Measurements from ENCODE around the gene SLC9A3. TPM values are rescaled to one million over a fixed set of nuclear protein-coding genes. Genes with fewer than 3 reads are reported as not detected.
"Not testable (repeated sequence)": the region's sequence is repeated elsewhere in the genome, so short reads cannot be mapped to it uniquely, and the experiment has no call there.

The SLC9A3 gene
- total RNA-seq, 2 experiments from 2014 or later: 1.2 to 1.6 TPM

DNA sequence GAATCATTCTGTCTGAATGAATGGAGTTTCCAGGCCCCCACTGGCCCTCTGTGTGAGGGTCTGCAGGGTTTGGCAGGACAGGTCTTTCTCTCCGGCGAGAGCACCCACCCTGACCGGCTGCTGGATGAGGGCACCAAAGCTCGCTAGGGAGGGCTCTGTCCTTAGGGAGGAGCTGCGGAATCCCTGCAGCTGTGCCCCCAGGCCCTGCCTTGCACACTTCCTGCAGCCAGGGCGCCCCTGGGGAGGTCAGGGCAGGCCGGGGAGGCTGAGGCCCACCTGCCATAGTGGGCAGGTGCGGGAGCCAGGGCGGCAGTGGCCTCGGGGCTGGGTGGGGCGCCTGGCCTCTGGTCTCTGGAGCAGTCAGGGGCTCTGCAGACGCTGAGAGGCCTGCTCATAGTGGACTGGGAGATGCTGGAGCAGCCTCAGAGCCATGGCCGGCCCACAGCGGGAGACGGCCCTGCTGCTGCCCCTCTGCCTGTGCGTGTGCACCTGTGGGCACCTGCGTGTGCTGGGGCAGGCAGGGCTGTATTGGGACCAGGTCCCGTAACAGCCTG is 45.2 kb downstream of the SLC9A3 start:
- DNase-seq: no peak
- H3K9me3 Mint-ChIP-seq: no peaks in the 10 kb centered on the region
- ChIA-PET CTCF (no interaction called here), POLR2A (no interaction called here)
- H3K27ac Mint-ChIP-seq: no peak overlapping the region
- H3K36me3 Mint-ChIP-seq (ENCODE audit: low read depth): no peaks in the 10 kb centered on the region
- peaks cover 3% of the 10 kb centered on the region for H3K4me1 Mint-ChIP-seq
- H3K4me3 Mint-ChIP-seq: no peak overlapping the region
- peaks cover 2% of the 10 kb centered on the region for H3K27me3 Mint-ChIP-seq

DNA sequence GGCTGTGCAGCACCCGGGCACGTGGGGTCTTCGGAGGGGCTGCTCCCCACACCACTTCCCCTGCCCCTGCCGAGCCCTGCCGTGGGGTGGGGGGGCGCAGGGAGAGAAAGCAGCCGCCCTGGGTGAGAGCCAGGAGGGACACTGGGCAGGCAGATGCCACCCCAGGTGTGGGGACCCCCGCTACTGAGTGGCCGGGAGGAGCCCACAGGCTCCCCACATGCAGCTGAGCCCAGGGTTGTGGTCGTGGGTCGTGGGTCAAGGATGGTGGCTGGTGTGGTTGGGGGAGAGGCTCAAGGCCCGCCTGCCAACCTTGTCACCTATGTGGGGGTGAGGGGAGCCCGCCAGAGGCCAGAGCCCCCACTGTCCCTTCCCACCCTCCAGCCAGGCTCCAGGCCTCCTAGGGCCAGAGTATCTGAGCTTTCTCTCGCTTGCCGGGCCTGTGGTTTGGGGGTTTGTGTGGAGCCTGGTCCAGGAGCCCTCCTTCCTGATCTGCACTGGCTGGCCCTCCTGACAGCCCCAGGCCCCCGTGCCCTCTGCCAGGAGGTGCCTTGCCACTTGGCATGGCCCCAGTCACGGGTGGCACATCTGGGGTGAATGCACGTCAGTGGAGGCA is 45.8 kb downstream of the SLC9A3 start:
- ChIA-PET POLR2A (no interaction called here), CTCF (no interaction called here)
- DNase-seq: no peak
- Mint-ChIP-seq H3K27me3 (peaks cover 4% of the 10 kb centered on the region), H3K36me3 (ENCODE audit: low read depth) (no peaks in the 10 kb centered on the region), H3K4me1 (peaks cover 5% of the 10 kb centered on the region), H3K9me3 (no peaks in the 10 kb centered on the region), H3K4me3 (no peak overlapping the region), H3K27ac (no peak overlapping the region)

DNA sequence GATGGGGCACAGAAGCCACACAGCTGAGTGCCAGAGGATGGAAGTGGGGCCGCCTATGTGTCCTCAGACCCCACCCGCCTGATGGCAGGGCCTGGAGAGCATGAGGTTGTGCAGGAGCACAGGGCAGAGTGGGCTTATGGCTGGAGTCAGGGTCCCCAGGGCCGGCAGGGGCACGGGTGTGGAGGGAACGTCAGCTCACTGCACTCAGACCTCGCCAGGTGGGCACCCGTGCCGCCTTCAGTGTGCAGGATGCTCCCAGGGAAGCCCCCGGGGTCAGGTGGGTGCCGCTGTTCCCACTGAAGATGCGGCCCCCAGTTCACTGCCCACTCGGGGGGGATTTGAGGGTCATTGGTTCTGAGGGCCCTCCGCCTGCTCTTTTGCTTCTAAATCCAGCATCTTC is 46.4 kb downstream of the SLC9A3 start:
- no peak for DNase-seq
- no peaks in the 10 kb centered on the region for H3K9me3 Mint-ChIP-seq
- CTCF ChIA-PET: no interaction called here
- POLR2A ChIA-PET: no interaction called here
- no peaks in the 10 kb centered on the region for H3K36me3 Mint-ChIP-seq (ENCODE audit: low read depth)
- no peak overlapping the region for H3K4me3 Mint-ChIP-seq
- H3K27ac Mint-ChIP-seq: no peak overlapping the region
- peaks cover 5% of the 10 kb centered on the region for H3K4me1 Mint-ChIP-seq
- peaks cover 4% of the 10 kb centered on the region for H3K27me3 Mint-ChIP-seq

DNA sequence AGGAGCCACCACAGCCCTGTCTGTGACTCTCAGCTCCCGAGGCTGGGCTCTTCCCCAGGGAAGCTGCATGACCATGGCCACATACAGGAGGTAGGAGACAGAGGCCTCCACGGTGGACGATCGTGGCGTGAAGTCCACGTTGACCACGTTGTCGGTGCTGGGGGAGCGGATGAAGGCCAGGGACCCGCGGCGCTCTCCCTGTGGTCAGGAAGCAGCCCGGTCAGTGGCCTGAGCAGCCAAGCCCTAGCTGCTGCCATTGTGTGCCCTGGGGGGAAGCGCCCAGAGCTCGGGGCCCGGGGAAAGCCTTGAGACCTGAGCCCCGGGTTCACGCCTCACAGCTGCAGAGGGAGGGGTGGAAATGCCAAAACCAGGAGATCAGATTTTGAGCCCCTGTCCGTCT is 47.0 kb downstream of the SLC9A3 start:
- peaks cover 5% of the 10 kb centered on the region for H3K4me1 Mint-ChIP-seq

DNA sequence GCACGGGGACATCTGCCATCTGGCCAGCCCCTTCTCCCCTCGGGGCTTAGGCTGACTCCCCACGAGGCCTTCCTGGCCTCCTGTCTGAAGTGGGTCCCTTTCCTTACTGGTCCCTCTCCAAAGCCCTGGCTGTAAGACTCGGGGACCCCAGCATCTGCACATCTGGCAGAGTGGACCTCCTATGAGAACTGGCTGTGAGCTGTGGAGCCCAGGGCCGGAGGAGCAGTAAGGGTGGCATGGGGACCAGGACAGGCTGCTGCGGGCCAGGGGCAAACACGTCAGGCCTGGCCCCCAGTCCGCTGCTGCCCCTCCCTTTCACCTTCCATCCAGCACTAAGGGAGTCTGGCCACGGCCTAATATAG is 47.5 kb downstream of the SLC9A3 start:
- POLR2A ChIA-PET: no interaction called here

More for the DNA sequence above, 47.0 kb downstream of the SLC9A3 start:
- no peaks in the 10 kb centered on the region for H3K9me3 Mint-ChIP-seq
- DNase-seq: no peak
- no peak overlapping the region for H3K4me3 Mint-ChIP-seq
- no peaks in the 10 kb centered on the region for H3K36me3 Mint-ChIP-seq (ENCODE audit: low read depth)
- ChIA-PET CTCF (no interaction called here), POLR2A (no interaction called here)
- H3K27me3 Mint-ChIP-seq: peaks cover 4% of the 10 kb centered on the region
- no peak overlapping the region for H3K27ac Mint-ChIP-seq

DNA sequence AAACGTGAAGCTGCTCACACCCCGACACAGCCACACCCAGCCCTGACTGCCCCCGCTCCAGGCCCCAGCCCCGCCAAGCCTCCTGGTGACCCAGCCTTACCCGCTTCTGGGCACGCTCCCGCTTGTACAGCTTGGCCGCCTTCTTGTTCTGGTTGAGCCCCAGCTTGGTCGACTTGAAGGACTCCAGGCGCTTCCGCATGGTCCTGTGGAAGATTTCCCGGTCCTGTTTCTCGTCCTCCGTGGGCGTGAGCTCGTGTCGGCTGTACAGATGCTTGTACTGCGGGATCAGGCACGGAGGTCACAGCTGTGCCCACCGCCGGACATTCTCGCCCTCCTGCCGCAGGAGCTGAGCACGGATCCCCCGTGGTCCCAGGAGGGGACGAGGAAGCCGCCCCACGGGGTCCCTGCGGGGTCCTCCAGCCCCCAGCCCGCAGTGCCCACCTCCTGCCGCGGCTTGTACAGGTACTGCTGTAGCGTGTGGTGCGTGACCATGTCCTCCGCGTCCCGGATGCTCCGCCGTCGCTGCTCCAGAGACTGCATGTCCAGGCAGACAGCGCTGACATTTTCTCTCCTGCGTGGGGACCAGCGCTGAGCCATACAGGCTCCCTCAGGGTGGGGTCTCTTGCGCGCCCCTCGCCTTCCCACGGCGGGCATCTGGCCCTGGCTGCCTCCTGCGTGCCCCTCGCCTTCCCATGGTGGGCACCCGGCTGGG is 48.0 kb downstream of the SLC9A3 start:
- CTCF ChIA-PET: no interaction called here
- peaks cover 6% of the 10 kb centered on the region for H3K36me3 Mint-ChIP-seq (ENCODE audit: low read depth)
- H3K4me1 Mint-ChIP-seq: peaks cover 13% of the 10 kb centered on the region
- POLR2A ChIA-PET: no interaction called here
- no peak overlapping the region for H3K27ac Mint-ChIP-seq
- H3K27me3 Mint-ChIP-seq: peaks cover 4% of the 10 kb centered on the region
- H3K4me3 Mint-ChIP-seq: no peak overlapping the region
- DNase-seq: no peak
- H3K9me3 Mint-ChIP-seq: no peaks in the 10 kb centered on the region

More for the DNA sequence above, 47.5 kb downstream of the SLC9A3 start:
- CTCF ChIA-PET: no interaction called here
- peaks cover 3% of the 10 kb centered on the region for H3K36me3 Mint-ChIP-seq (ENCODE audit: low read depth)
- peaks cover 8% of the 10 kb centered on the region for H3K4me1 Mint-ChIP-seq
- no peak for DNase-seq
- H3K9me3 Mint-ChIP-seq: no peaks in the 10 kb centered on the region
- H3K27me3 Mint-ChIP-seq: peaks cover 4% of the 10 kb centered on the region
- no peak overlapping the region for H3K27ac Mint-ChIP-seq
- no peak overlapping the region for H3K4me3 Mint-ChIP-seq

DNA sequence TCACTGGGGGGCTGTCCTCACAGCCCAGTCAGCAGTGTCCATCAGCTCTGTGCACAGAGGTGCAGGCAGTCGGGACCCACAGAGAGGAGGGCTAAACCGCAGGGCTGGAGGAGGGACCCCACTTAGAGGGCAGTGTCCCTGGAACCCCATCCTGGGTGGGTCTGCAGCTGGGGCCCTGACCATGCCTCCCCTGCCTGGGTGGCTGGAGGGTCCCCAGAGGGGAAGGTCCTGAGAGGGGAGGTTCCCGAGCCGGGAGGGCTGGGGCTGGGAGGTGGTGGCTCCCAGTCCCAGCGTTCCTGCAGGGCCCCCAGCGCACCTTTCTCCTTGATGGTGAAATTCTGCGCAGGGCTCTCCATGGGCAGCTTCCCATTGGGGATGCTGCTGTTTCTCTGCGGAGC is 48.5 kb downstream of the SLC9A3 start:
- Mint-ChIP-seq H3K4me1 (peaks cover 19% of the 10 kb centered on the region), H3K27ac (no peak overlapping the region), H3K27me3 (peaks cover 4% of the 10 kb centered on the region), H3K9me3 (no peaks in the 10 kb centered on the region), H3K4me3 (peak overlapping the region; percentile 3), H3K36me3 (ENCODE audit: low read depth) (peaks cover 10% of the 10 kb centered on the region)
- ChIA-PET CTCF (no interaction called here), POLR2A (no interaction called here)
- no peak for DNase-seq

DNA sequence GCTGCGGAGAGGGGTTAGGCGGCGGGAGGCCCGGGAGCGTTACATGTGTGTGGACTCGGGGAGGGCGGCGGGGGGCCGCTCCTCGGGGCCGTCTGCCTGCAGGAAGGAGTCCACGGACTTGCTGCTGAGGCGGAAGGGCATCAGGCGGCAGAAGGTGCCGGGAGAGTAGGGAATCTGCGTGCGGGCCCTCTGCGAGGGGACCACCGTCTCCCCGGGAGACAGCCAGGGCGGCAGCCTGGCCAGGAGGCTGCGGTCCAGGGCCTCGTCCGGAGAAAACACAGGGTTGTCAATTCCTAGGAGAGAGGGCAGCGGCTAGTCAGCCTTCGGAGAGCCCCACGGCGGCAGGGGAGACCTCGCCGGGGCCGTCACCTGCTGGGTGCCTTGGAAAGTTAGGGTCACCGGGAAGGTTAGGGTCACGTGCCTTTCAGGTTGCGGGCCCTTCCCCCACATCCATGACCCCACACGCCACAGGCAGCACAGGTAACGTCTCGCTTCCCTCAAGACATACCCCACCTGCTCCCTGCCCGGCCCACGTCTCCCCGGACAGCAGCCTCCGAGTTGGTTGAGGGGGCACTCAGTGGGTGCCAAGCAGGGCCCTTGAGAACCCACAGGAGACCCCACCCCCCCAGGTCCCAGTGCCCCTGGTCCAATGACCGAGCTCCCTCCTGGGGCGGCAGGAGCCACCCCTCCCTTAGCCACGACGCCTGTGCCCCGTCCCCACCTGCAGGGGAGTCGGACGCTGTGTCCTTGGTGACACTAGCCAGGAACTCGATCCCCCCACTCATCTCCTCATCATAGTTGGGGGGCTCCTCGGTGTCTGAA is 49.2 kb downstream of the SLC9A3 start:
- peaks cover 13% of the 10 kb centered on the region for H3K36me3 Mint-ChIP-seq (ENCODE audit: low read depth)
- peak overlapping the region; percentile 59 for H3K4me3 Mint-ChIP-seq
- peaks cover 22% of the 10 kb centered on the region for H3K4me1 Mint-ChIP-seq
- CTCF ChIA-PET: no interaction called here
- no peak overlapping the region for H3K27ac Mint-ChIP-seq
- POLR2A ChIA-PET: no interaction called here
- no peak for DNase-seq
- no peaks in the 10 kb centered on the region for H3K9me3 Mint-ChIP-seq
- peaks cover 4% of the 10 kb centered on the region for H3K27me3 Mint-ChIP-seq

DNA sequence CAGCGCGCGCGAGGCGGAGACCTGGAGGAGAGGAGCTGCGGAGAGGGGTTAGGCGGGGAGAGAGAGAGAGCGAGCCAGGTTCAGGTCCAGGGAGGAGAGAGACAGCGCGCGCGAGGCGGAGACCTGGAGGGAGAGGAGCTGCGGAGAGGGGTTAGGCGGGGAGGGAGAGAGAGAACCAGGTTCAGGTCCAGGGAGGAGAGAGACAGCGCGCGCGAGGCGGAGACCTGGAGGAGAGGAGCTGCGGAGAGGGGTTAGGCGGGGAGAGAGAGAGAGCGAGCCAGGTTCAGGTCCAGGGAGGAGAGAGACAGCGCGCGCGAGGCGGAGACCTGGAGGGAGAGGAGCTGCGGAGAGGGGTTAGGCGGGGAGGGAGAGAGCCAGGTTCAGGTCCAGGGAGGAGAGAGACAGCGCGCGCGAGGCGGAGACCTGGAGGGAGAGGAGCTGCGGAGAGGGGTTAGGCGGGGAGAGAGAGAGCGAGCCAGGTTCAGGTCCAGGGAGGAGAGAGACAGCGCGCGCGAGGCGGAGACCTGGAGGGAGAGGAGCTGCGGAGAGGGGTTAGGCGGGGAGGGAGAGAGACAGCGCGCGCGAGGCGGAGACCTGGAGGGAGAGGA is 49.9 kb downstream of the SLC9A3 start:
- Mint-ChIP-seq H3K36me3 (ENCODE audit: low read depth) (peaks cover 15% of the 10 kb centered on the region), H3K4me3 (peak overlapping the region; percentile 59), H3K4me1 (peaks cover 23% of the 10 kb centered on the region)
- not testable (repeated sequence) for H3K27ac Mint-ChIP-seq, DNase-seq, H3K27me3 Mint-ChIP-seq, H3K9me3 Mint-ChIP-seq
- ChIA-PET POLR2A (interaction anchor here (1.3 to 1.8 kb wide), 3 partner anchors 31 to 70 kb away, joined by 4 to 6 read pairs (median 5); partner anchors contain the start of gene EXOC3), CTCF (interaction anchor here (1.2 to 1.6 kb wide), 2 partner anchors 28 to 157 kb away, joined by 3 to 11 read pairs; no protein-coding TSS in a partner anchor)

DNA sequence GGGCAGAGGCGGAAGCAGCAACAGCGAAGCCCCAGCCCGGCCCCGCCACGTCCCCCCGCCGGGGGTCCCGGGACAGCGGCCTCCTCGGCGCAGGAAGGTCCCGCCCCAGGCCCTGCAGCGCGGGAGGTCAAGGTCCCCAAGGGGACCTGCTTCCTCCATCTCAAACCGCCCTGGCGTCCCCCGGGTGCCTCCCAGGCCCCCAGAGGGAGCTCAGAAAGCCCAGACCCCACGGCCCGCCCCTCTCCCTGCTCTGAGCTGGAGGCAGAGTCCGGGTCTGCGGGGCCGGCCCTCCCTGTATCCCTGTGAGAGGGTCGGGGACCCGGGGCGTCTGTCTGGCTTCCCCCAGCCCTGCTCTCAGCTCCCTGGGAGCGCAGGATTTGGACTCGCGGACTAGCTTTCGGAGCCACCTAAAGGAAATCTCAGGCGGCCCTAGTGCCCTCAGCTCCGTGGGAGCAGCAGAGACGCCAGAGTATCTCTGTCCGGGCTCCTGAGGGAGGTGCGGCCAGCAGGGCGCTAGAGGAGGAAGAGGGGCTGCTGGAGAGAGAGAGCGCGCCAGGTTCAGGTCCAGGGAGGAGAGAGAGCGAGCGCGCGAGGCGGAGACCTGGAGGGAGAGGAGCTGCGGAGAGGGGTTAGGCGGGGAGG is 50.6 kb downstream of the SLC9A3 start:
- peaks cover 23% of the 10 kb centered on the region for H3K4me1 Mint-ChIP-seq
- H3K4me3 Mint-ChIP-seq: peak overlapping the region; percentile 83
- no peaks in the 10 kb centered on the region for H3K9me3 Mint-ChIP-seq
- no peak overlapping the region for H3K27ac Mint-ChIP-seq
- peak; percentile 37 for DNase-seq
- ChIA-PET POLR2A (interaction anchor here (0.8 to 1.8 kb wide), 6 partner anchors 27 to 202 kb away, joined by 3 to 6 read pairs (median 4); partner anchors contain the start of genes EXOC3 and PDCD6), CTCF (interaction anchor here (1.2 to 1.6 kb wide), 3 partner anchors 21 to 157 kb away, joined by 3 to 11 read pairs (median 3); no protein-coding TSS in a partner anchor)
- peaks cover 17% of the 10 kb centered on the region for H3K36me3 Mint-ChIP-seq (ENCODE audit: low read depth)
- H3K27me3 Mint-ChIP-seq: peaks cover 4% of the 10 kb centered on the region

DNA sequence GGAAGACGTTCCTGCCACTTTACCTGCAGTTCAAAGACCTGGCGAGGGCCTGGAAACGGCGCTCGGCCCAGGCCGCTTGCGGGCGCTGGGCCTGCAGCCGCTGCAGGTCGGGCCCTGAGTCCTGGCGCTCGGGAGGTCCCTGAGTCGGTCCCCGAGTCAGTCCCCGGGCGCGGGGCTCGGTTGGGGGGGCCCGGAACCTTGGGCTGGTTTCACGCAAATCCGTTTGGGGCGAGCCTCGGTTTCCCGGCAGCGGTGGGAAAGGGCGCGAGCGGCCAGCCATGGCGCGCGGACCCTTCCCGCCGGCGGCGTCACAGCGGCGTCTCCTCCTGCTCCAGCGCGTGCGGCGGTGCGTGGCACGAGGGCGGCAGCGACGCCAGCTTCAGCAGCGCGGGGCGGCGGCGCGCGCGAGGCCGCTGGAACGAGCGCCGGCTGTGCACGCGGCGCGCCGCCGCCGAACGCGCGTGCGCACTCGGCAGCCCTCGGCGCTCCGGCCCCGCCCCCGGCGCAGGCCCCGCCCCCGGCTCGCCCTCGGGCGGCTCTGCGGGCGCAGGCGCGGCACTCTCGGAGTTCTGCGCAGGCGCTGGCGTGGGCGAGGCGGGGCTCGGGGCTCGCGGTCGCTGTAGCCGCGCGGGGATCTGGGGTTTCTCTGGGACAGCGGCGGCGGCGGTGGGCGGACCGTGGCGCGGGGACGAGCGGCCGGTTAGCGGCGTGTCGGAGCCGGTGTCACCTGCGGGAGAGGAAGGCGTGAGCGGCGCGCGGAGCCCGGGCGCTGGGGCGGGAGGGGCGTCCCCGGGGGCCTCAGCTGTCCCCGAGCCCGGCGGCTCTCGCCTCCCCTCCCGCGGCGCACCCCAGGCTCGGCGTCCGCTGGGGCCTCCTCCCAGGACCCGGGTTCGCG is 51.3 kb downstream of the SLC9A3 start:
- POLR2A ChIA-PET: interaction anchor here (0.7 to 2.0 kb wide), 11 partner anchors 13 to 420 kb away, joined by 3 to 8 read pairs (median 4); partner anchors contain the start of genes BRD9, CEP72, EXOC3 and PDCD6
- H3K9me3 Mint-ChIP-seq: no peaks in the 10 kb centered on the region

More for the DNA sequence above, 51.3 kb downstream of the SLC9A3 start:
- peak overlapping the region; percentile 54 for H3K27ac Mint-ChIP-seq
- CTCF ChIA-PET: interaction anchor here (1.2 to 2.5 kb wide), 4 partner anchors 20 to 156 kb away, joined by 3 to 14 read pairs (median 7); no protein-coding TSS in a partner anchor
- H3K27me3 Mint-ChIP-seq: peaks cover 4% of the 10 kb centered on the region
- peak overlapping the region; percentile 70 for H3K4me3 Mint-ChIP-seq
- peaks cover 17% of the 10 kb centered on the region for H3K36me3 Mint-ChIP-seq (ENCODE audit: low read depth)
- peak; percentile 88 for DNase-seq
- H3K4me1 Mint-ChIP-seq: peaks cover 23% of the 10 kb centered on the region
